HL-60 (cell line): ENCODE data around the gene CD69.
A peak's percentile ranks its signal among the peaks of the same experiment; 100 is the strongest.

Source experiments
- DNase-seq, 2 experiments: peaks; one replicate each; pipeline ENCODE4 v3.0.0-alpha.2; 2010 to 2020; ENCODE audit warnings: low read depth in 1 of 2, low spot score in 1 of 2
- H3K27ac ChIP-seq: fragments of 250-450 bp; sonication (Bioruptor Pico); replicated peaks from 2 replicates; pipeline ENCODE4 v1.5.1; 2020; ENCODE audit warnings: mild to moderate bottlenecking, moderate library complexity
- H3K27me3 ChIP-seq: fragments of 250-450 bp; sonication (Bioruptor Pico); 2 replicates; pipeline ENCODE4 v1.5.1; 2021; ENCODE audit warnings: mild to moderate bottlenecking, moderate library complexity; ENCODE audit not compliant: insufficient read depth, poor library complexity, severe bottlenecking
- H3K4me3 ChIP-seq: replicated peaks from 2 replicates; pipeline ENCODE4 v1.5.1; 2011; ENCODE audit warnings: mild to moderate bottlenecking, control low read depth, low read length; ENCODE audit not compliant: insufficient read depth
- GABPA ChIP-seq: IDR thresholded peaks from 2 replicates; pipeline ENCODE4 v1.6.1; 2012; ENCODE audit warnings: low read depth
- POLR2AphosphoS5 ChIP-seq: IDR thresholded peaks from 2 replicates; pipeline ENCODE4 v1.6.1; 2012; ENCODE audit warnings: low read depth
- SPI1 ChIP-seq: IDR thresholded peaks from 2 replicates; pipeline ENCODE4 v1.6.1; 2012; ENCODE audit warnings: low read depth, mild to moderate bottlenecking, borderline replicate concordance
- TF ChIP-seq, protein P1 (sequence below): IDR thresholded peaks from one replicate; pipeline ENCODE4 v1.5.1; 2011; ENCODE audit warnings: low read length, control low read depth, inconsistent platforms; ENCODE audit not compliant: insufficient read depth
- TF ChIP-seq, protein P2 (sequence below): IDR thresholded peaks from 2 replicates; pipeline ENCODE4 v1.6.1; 2012; ENCODE audit warnings: low read depth; ENCODE audit not compliant: insufficient replicate concordance

The CD69 gene

DNA sequence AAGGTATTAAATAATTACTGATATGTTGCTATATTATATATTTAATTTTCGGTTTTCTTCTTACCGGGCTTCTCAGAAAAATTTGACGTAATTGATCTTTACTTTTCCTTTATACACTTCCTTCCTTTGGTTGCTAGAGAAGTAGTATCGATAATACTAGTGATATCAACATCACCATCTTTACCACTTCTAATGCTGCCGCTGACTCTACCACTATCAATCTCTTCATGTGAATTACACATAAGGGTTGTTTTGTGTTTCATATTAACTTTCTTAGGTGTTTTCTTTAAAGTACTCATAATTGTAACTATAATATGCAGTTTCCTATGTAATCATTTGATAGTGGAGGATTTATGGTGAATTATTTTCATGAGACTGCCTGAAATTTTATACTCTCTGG, 35.6 kb upstream of the CD69 start:
- Histone ChIP-seq H3K27ac (no peak overlapping the region), H3K27me3 (no peaks in the 10 kb centered on the region)

DNA sequence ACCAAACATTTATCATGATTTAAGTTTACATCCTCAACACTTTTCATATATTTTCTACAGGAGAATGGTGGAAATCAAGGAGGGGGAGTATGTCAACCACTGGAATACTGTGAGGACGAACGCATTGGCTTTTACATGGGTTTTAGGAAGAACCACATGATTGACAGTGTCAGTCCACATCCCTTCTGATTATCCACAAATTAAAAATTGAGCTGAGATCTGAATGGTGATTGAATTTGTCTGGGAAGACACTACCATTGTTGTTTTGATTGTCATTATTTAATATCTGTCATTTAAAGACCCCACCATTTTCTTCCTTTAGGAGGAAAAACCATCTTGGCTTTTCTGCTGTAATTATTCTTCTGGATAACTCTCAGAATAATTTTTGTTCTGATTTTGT, 35.2 kb upstream of the CD69 start:
- Histone ChIP-seq H3K27ac (no peak overlapping the region), H3K27me3 (no peaks in the 10 kb centered on the region)
- DNase-seq = no peak

More for the DNA sequence above, 35.6 kb upstream of the CD69 start:
- TF ChIP-seq, protein P1, sequence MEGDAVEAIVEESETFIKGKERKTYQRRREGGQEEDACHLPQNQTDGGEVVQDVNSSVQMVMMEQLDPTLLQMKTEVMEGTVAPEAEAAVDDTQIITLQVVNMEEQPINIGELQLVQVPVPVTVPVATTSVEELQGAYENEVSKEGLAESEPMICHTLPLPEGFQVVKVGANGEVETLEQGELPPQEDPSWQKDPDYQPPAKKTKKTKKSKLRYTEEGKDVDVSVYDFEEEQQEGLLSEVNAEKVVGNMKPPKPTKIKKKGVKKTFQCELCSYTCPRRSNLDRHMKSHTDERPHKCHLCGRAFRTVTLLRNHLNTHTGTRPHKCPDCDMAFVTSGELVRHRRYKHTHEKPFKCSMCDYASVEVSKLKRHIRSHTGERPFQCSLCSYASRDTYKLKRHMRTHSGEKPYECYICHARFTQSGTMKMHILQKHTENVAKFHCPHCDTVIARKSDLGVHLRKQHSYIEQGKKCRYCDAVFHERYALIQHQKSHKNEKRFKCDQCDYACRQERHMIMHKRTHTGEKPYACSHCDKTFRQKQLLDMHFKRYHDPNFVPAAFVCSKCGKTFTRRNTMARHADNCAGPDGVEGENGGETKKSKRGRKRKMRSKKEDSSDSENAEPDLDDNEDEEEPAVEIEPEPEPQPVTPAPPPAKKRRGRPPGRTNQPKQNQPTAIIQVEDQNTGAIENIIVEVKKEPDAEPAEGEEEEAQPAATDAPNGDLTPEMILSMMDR = no peak
- TF ChIP-seq POLR2AphosphoS5 (no peak), SPI1 (no peak), GABPA (no peak)
- TF ChIP-seq, protein P2, sequence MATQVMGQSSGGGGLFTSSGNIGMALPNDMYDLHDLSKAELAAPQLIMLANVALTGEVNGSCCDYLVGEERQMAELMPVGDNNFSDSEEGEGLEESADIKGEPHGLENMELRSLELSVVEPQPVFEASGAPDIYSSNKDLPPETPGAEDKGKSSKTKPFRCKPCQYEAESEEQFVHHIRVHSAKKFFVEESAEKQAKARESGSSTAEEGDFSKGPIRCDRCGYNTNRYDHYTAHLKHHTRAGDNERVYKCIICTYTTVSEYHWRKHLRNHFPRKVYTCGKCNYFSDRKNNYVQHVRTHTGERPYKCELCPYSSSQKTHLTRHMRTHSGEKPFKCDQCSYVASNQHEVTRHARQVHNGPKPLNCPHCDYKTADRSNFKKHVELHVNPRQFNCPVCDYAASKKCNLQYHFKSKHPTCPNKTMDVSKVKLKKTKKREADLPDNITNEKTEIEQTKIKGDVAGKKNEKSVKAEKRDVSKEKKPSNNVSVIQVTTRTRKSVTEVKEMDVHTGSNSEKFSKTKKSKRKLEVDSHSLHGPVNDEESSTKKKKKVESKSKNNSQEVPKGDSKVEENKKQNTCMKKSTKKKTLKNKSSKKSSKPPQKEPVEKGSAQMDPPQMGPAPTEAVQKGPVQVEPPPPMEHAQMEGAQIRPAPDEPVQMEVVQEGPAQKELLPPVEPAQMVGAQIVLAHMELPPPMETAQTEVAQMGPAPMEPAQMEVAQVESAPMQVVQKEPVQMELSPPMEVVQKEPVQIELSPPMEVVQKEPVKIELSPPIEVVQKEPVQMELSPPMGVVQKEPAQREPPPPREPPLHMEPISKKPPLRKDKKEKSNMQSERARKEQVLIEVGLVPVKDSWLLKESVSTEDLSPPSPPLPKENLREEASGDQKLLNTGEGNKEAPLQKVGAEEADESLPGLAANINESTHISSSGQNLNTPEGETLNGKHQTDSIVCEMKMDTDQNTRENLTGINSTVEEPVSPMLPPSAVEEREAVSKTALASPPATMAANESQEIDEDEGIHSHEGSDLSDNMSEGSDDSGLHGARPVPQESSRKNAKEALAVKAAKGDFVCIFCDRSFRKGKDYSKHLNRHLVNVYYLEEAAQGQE = no peak
- H3K4me3 ChIP-seq = no peak overlapping the region
- DNase-seq = no peak

DNA sequence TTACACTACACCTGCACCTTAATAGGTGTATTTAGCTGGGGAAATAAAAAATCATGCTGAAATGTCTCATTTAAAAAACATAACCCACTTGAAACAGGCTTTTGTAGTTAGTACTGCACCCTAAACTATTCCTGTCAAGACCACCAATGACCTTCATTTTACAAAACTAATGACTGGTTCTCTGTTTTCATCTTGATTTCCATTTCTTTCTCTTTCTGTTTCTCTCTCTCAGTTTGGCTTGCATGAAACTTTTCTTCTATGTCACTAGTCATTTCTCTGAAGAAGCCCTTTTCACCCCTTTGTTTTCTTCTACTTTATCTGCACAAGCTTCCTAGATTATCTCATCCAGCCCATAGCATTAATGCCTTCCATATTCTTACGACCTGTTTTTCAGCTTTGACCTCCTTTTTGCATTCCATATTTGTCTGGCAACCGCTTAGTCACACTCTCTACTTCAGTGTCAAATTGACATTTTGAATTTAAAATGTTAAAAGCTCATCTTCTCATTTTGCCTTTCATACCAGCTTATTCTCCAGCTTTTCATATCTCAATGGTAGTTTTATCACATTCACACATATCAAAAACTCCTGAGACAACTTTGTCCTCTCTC, 33.9 kb upstream of the CD69 start:
- DNase-seq = no peak
- TF ChIP-seq POLR2AphosphoS5 = no peak
- TF ChIP-seq, protein P1 = no peak
- no peak for TF ChIP-seq GABPA
- TF ChIP-seq, protein P2 = no peak
- TF ChIP-seq SPI1 = no peak
- Histone ChIP-seq H3K27ac (peak overlapping the region; percentile 81), H3K27me3 (no peaks in the 10 kb centered on the region), H3K4me3 (no peak overlapping the region)

More for the DNA sequence above, 35.2 kb upstream of the CD69 start:
- TF ChIP-seq SPI1 (no peak), POLR2AphosphoS5 (no peak)
- TF ChIP-seq, protein P1 = no peak
- H3K4me3 ChIP-seq = no peak overlapping the region
